ENCODE results near the gene TEF. TPM values are rescaled to one million over a fixed set of nuclear protein-coding genes. Genes with fewer than 3 reads are reported as not detected.

TEF gene
- 16.3 TPM for polyA plus RNA-seq (ENCODE audit: insufficient read length)
- long read RNA-seq, donor 1, full-length matches to known transcripts, result 4 of 30 reads
- long read RNA-seq, donor 1, partial matches to known transcripts, result 26 of 30 reads
- long read RNA-seq, donor 1, other reads (novel, unspliced or antisense), result 0 of 30 reads
- long read RNA-seq, donor 2, full-length matches to known transcripts, result 3 of 3 reads
- long read RNA-seq, donor 2, partial matches to known transcripts, result 0 of 3 reads
- long read RNA-seq, donor 2, other reads (novel, unspliced or antisense), result 0 of 3 reads
- long read RNA-seq, donor 3, full-length matches to known transcripts, result 3 of 3 reads
- long read RNA-seq, donor 3, partial matches to known transcripts, result 0 of 3 reads
- long read RNA-seq, donor 3, other reads (novel, unspliced or antisense), result 0 of 3 reads
- long read RNA-seq, donor 4, result 0 reads
- long read RNA-seq, donor 5, full-length matches to known transcripts, result 4 of 4 reads
- long read RNA-seq, donor 5, partial matches to known transcripts, result 0 of 4 reads
- long read RNA-seq, donor 5, other reads (novel, unspliced or antisense), result 0 of 4 reads
- long read RNA-seq, donor 6, full-length matches to known transcripts, result 2 of 2 reads
- long read RNA-seq, donor 6, partial matches to known transcripts, result 0 of 2 reads
- long read RNA-seq, donor 6, other reads (novel, unspliced or antisense), result 0 of 2 reads
- long read RNA-seq, donor 7, full-length matches to known transcripts, result 3 of 3 reads
- long read RNA-seq, donor 7, partial matches to known transcripts, result 0 of 3 reads
- long read RNA-seq, donor 7, other reads (novel, unspliced or antisense), result 0 of 3 reads
- long read RNA-seq, donor 8, full-length matches to known transcripts, result 3 of 18 reads
- long read RNA-seq, donor 8, partial matches to known transcripts, result 0 of 18 reads
- long read RNA-seq, donor 8, other reads (novel, unspliced or antisense), result 15 of 18 reads

GRCh38 chr22:41381329-41382097 is at the start of gene TEF:
TEF (plus strand) TSS chr22:41381942; CDS start chr22:41382045, 103 bp downstream.
- DNase-seq, result peak; percentile 97

- DNase-seq, result no peak
Measured at GRCh38 chr22:41332217-41332939, 49.4 kb upstream of the TEF start.

- DNase-seq, result no peak
Measured at GRCh38 chr22:41333806-41334205, 47.9 kb upstream of the TEF start.

GRCh38 chr22:41334215-41334614 is 47.5 kb upstream of the TEF start:
- no peak for DNase-seq

GRCh38 chr22:41334951-41335635 is 46.6 kb upstream of the TEF start:
- DNase-seq, result no peak

- no peak for DNase-seq
Measured at GRCh38 chr22:41338614-41339212, 43.0 kb upstream of the TEF start.

GRCh38 chr22:41339823-41340222 is 41.9 kb upstream of the TEF start:
- DNase-seq, result no peak

GRCh38 chr22:41340357-41340756 is 41.4 kb upstream of the TEF start:
- DNase-seq, result no peak

- DNase-seq, result no peak
Measured at GRCh38 chr22:41341012-41341411, 40.7 kb upstream of the TEF start.

- no peak for DNase-seq
Measured at GRCh38 chr22:41341990-41342389, 39.8 kb upstream of the TEF start.

- DNase-seq, result no peak
Measured at GRCh38 chr22:41343300-41343699, 38.4 kb upstream of the TEF start.

- no peak for DNase-seq
Measured at GRCh38 chr22:41343717-41344116, 38.0 kb upstream of the TEF start.

- DNase-seq, result no peak
Measured at GRCh38 chr22:41344189-41344788, 37.5 kb upstream of the TEF start.

- no peak for DNase-seq
Measured at GRCh38 chr22:41345807-41346335, 35.9 kb upstream of the TEF start.

GRCh38 chr22:41347066-41347859 is 34.5 kb upstream of the TEF start:
- DNase-seq, result no peak

- no peak for DNase-seq
Measured at GRCh38 chr22:41348964-41349484, 32.7 kb upstream of the TEF start.

- DNase-seq, result no peak
Measured at GRCh38 chr22:41350087-41350486, 31.7 kb upstream of the TEF start.

- no peak for DNase-seq
Measured at GRCh38 chr22:41351011-41351410, 30.7 kb upstream of the TEF start.

GRCh38 chr22:41352058-41352457 is 29.7 kb upstream of the TEF start:
- no peak for DNase-seq
